ELF-1 (cell line): ENCODE results near the gene PSMF1.

Experiments used
- DNase-seq: peaks from one replicate; pipeline ENCODE4 v3.0.0-alpha.2; 2016; ENCODE audit warnings: low read depth, low spot score

Gene PSMF1

GRCh38 chr20:1189827-1190226 lies 71.4 kb downstream of the PSMF1 start:
- no peak for DNase-seq

- DNase-seq: no peak
Measured at GRCh38 chr20:1190847-1191246, 72.4 kb downstream of the PSMF1 start.

GRCh38 chr20:1191299-1191698 lies 72.9 kb downstream of the PSMF1 start:
- no peak for DNase-seq

GRCh38 chr20:1195226-1195625 lies 76.8 kb downstream of the PSMF1 start:
- DNase-seq: no peak

GRCh38 chr20:1196634-1197033 lies 78.2 kb downstream of the PSMF1 start:
- no peak for DNase-seq

- no peak for DNase-seq
Measured at GRCh38 chr20:1197801-1198200, 79.4 kb downstream of the PSMF1 start.

GRCh38 chr20:1198751-1199150 lies 80.3 kb downstream of the PSMF1 start:
- DNase-seq: no peak

- no peak for DNase-seq
Measured at GRCh38 chr20:1199212-1199873, 80.9 kb downstream of the PSMF1 start.

- no peak for DNase-seq
Measured at GRCh38 chr20:1199964-1200363, 81.6 kb downstream of the PSMF1 start.

GRCh38 chr20:1202762-1203504 lies 84.5 kb downstream of the PSMF1 start, which contains the start of gene C20orf202:
C20orf202 (plus strand) TSS chr20:1203454; CDS start chr20:1203586, 132 bp downstream.
- no peak for DNase-seq

GRCh38 chr20:1203630-1204029 lies 85.2 kb downstream of the PSMF1 start:
- no peak for DNase-seq

- no peak for DNase-seq
Measured at GRCh38 chr20:1204113-1204512, 85.7 kb downstream of the PSMF1 start.

GRCh38 chr20:1204576-1204975 lies 86.2 kb downstream of the PSMF1 start:
- DNase-seq: no peak

- no peak for DNase-seq
Measured at GRCh38 chr20:1205802-1206201, 87.4 kb downstream of the PSMF1 start.

- DNase-seq: no peak
Measured at GRCh38 chr20:1206366-1207148, 88.2 kb downstream of the PSMF1 start.

- DNase-seq: no peak
Measured at GRCh38 chr20:1207293-1207878, 89.0 kb downstream of the PSMF1 start.

GRCh38 chr20:1209447-1210387 lies 91.3 kb downstream of the PSMF1 start:
- DNase-seq: peak; percentile 71

GRCh38 chr20:1210501-1210900 lies 92.1 kb downstream of the PSMF1 start:
- DNase-seq: no peak

GRCh38 chr20:1212023-1212422 lies 93.6 kb downstream of the PSMF1 start:
- no peak for DNase-seq

GRCh38 chr20:1212607-1213396 lies 94.4 kb downstream of the PSMF1 start:
- peak; percentile 81 for DNase-seq
